NCI-H2107 treated with DMSO at 0.1 percent for 48 hours (cell line): ENCODE measurements around the gene MAPK12.

ENCODE experiments used
- DNase-seq: peaks from one replicate; lab custom pipeline; 2025; ENCODE audit not compliant: unreplicated experiment; lab: John Stamatoyannopoulos, UW

MAPK12 gene

GRCh38 chr22:50236731-50237409 lies 24.6 kb downstream of the MAPK12 start:
- peak; percentile 29 for DNase-seq

GRCh38 chr22:50233223-50233622 lies 28.3 kb downstream of the MAPK12 start:
- no peak for DNase-seq

GRCh38 chr22:50232481-50233151 lies 28.9 kb downstream of the MAPK12 start:
- DNase-seq, result no peak

- DNase-seq, result no peak
Observed at GRCh38 chr22:50229370-50229769, 32.1 kb downstream of the MAPK12 start.

- no peak for DNase-seq
Observed at GRCh38 chr22:50228366-50228765, 33.1 kb downstream of the MAPK12 start.

GRCh38 chr22:50227579-50228215 lies 33.8 kb downstream of the MAPK12 start:
- no peak for DNase-seq

GRCh38 chr22:50226875-50227165 lies 34.7 kb downstream of the MAPK12 start:
- DNase-seq, result no peak

GRCh38 chr22:50226063-50226874 lies 35.2 kb downstream of the MAPK12 start:
- no peak for DNase-seq

GRCh38 chr22:50225200-50225969 lies 36.1 kb downstream of the MAPK12 start:
- no peak for DNase-seq

GRCh38 chr22:50224071-50224470 lies 37.4 kb downstream of the MAPK12 start:
- DNase-seq, result no peak

GRCh38 chr22:50222508-50222907 lies 39.0 kb downstream of the MAPK12 start:
- DNase-seq, result no peak

- no peak for DNase-seq
Observed at GRCh38 chr22:50221410-50222300, 39.8 kb downstream of the MAPK12 start.

- DNase-seq, result no peak
Observed at GRCh38 chr22:50220603-50221409, 40.7 kb downstream of the MAPK12 start.

GRCh38 chr22:50219800-50220602 lies 41.5 kb downstream of the MAPK12 start:
- no peak for DNase-seq

GRCh38 chr22:50218996-50219727 lies 42.3 kb downstream of the MAPK12 start:
- peak; percentile 36 for DNase-seq

GRCh38 chr22:50218153-50218995 lies 43.1 kb downstream of the MAPK12 start:
- no peak for DNase-seq
